Right forelimb (tissue), 1 donor: ENCODE results near the gene EIF4ENIF1.
"Not testable (repeated sequence)": the region's sequence is repeated elsewhere in the genome, so short reads cannot be mapped to it uniquely, and the experiment has no call there.

Experiments
- DNase-seq: peaks from one replicate; pipeline ENCODE4 v3.0.0-alpha.2; 2018

EIF4ENIF1 gene

DNA sequence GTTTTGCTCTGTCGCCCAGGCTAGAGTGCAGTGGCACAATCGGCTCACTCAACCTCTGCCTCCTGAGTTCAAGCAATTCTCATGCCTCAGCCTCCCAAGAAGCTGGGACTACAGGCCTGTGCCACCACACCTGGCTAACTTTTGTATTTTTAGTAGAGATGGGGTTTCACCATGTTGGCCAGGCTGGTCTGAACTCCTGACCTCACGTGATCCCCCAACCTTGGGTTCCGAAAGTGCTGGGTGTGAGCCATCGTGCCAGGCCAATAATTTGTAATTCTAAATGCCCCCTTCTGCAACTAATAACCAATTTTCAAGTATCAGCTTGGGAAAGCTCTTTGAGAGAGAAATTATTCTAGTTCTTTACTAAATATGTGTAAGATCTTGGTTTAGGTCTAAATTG lies 3.7 kb upstream of the EIF4ENIF1 start:
- not testable (repeated sequence) for DNase-seq

GRCh38 chr22:31492151-31492550 lies 2.5 kb upstream of the EIF4ENIF1 start:
- DNase-seq: no peak

DNA sequence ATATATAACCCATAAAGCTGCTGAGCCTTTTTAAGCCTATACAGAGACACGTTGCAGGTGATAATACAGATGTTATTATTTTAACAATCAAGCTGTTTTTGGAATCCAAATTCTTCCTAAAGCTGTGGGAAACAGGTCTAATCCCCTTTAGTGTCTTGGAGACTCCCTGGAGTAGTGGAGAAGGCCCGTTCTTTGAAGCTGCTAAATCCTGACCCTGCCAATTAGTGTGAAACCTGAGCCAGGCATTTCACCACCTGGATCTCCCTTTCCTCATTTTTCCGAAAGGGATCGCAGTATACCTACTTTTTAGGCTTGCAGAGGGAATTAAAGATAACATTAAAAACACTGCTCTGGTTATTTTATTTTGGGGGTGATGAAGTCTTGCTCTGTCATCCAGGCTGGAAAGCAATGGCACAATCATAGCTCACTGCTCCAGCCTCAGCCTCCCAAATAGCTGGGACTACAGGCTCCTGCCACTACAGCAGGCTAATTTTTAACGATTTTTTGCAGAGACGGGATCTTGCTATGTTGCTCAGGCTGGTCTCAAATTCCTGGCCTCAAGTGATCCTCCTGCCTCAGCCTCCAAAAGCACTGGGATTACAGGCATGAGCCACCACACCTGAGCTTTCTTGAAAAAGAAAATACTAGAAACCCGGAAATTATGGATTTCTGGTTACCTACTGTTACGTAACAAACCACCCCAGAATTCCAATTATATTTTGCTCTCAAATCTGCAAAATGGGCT lies 1.7 kb upstream of the EIF4ENIF1 start:
- no peak for DNase-seq

DNA sequence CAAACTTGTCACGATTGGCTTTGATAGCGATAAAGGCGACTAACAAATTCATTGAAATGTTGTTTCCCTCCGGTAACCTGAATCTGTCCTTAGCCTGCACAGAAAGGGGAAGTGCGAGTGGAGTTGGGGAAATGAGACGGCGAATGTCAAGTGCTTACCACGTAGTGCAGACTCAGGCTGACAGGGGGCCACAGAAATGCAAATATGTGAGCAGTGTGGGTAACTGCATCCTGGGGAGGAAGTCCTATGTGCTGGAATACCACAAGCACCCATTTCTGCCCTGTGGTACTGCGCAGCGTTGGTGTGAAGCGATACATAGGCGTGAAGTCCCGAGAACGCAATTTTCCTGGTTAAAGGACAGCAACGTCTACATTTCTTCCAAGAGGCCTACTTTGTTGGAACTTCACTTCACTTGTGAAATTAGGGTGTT lies 869 bp upstream of the EIF4ENIF1 start:
- peak; percentile 50 for DNase-seq

- peak; percentile 65 for DNase-seq
Measured at GRCh38 chr22:31488988-31489617, 539 bp downstream of the EIF4ENIF1 start.

GRCh38 chr22:31488346-31488883 lies 1.2 kb downstream of the EIF4ENIF1 start:
- no peak for DNase-seq

DNA sequence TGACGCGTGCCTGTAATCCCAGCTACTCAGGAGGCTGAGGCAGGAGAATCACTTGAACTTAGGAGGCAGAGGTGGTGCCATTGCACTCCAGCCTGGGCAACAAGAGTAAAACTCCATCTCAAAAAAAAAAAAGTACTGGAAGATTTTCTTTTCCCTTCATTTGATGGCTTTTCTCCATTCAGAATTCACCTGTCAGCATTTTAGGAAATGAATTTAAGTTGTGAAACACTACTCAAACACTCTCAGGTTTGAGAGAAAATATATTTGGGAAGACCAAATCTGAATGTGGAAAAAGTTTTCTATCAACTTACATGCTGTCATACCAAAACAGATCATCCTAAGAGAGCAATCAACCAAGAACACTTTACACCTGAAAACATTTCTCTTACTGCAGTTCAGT lies 2.7 kb downstream of the EIF4ENIF1 start:
- DNase-seq: no peak

DNA sequence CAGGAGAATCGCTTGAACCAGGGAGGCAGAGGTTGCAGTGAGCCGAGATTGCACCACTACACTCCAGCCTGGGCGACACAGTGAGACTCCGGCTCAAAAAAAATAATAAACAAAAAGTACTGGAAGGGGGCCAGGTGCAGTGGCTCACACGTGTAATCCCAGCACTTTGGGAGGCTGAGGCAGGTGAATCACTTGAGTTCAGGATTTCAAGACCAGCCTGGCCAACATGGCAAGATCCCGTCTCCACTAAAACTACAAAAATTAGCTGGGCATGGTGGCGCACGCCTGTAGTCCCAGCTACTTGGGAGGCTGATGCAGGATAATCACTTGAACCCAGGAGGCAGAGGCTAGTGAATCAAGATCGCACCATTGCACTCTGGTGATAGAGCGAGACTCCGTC lies 3.3 kb downstream of the EIF4ENIF1 start:
- DNase-seq: not testable (repeated sequence)

- not testable (repeated sequence) for DNase-seq
Measured at GRCh38 chr22:31482470-31482869, 7.2 kb downstream of the EIF4ENIF1 start.

- DNase-seq: no peak
Measured at GRCh38 chr22:31481129-31481528, 8.5 kb downstream of the EIF4ENIF1 start.

DNA sequence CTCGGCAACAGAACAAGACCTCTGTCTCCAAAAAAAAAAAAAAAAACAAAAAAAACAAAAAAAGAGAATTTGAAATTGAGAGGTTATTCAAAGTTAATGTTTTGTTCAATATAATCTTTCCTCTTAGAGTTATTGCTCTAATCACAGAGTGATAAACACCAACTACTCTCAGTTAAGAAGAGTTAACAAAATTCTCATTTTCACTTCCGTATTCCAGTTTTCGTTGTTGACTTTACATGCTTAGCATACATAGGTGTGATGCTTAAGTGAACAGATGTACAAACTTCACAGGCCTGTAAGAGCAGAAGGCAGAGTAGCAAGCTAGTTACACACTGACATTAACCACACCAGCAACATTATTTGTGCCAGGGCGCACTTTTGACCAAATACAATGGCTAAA lies 12.3 kb downstream of the EIF4ENIF1 start:
- DNase-seq: no peak

- no peak for DNase-seq
Measured at GRCh38 chr22:31475800-31476199, 13.8 kb downstream of the EIF4ENIF1 start.

DNA sequence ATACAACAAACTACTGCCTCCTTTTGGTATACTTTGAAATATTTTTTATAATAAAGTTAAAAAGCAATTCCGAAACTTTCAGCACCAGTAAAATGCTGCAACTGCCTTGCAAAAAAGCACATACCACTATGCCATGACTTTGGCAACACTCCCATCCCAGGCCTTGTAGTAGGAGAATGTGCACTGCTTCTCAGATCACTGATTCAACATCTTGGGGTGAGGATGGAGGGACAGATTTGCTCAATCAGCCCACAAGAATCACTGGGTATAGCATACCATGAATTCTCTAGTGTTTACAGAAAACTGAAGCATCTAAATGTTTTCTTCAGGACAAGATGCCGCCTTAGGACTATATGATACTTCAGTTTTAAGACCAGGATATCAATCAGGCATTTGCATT lies 14.9 kb downstream of the EIF4ENIF1 start:
- no peak for DNase-seq

- no peak for DNase-seq
Measured at GRCh38 chr22:31465307-31465706, 24.3 kb downstream of the EIF4ENIF1 start.

DNA sequence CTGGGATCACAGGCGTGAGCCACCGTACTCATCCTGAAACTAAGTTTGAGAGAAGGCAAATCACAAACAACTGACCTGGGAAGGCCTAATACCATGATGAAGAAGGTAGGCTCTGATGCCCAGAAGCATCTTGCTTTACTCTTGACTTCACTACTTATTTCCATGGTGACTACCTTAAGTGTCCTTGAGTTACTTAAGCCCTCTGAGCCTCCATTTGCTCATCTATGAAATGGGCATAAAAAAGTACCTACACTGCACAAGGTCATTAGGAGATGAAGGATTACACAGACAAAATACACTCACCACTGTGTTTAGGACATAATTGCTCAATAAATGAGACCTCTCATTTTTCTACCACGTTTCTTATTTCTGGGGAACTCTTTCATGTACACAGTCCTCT lies 27.9 kb downstream of the EIF4ENIF1 start:
- DNase-seq: no peak

- DNase-seq: no peak
Measured at GRCh38 chr22:31451709-31452571, 37.7 kb downstream of the EIF4ENIF1 start.

DNA sequence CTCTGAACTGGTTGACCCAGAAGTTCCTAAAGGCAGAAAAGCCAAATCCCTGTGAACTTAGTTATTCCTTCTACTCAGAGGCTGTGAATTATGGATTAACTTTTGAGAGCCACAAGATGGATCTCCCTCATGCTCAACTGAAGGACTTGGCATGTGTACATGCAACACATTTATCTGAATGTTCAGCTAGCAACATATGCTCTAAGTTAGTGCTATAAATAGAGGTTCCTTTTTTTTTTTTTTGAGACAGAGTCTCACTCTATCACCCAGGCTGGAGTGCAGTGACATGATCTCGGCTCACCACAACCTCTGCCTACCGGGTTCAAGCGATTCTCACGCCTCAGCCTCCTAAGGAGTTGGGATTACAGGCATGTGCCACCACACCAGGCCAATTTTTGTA lies 40.1 kb downstream of the EIF4ENIF1 start:
- DNase-seq: no peak

DNA sequence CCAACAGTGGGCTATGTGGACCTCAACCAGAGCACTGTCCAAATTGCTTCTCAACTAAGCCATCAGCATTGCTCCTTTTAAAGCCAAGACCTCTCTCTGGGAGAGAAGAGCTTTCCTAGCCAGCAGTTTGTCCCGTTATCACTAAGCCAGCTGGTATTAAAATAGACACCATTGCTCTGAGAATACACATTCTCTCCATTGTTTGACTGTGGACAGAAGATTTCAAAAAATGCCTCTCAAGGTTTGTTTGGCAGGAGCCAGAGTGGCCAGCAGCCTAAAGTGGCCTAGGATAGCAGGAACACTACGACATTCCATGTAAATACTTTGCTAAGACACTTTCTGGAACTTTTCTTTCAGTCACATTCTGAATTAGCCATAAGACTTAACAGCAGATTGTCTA lies 41.3 kb downstream of the EIF4ENIF1 start:
- no peak for DNase-seq

- DNase-seq: no peak
Measured at GRCh38 chr22:31447337-31447736, 42.3 kb downstream of the EIF4ENIF1 start.

GRCh38 chr22:31446767-31447166 lies 42.9 kb downstream of the EIF4ENIF1 start:
- DNase-seq: no peak

DNA sequence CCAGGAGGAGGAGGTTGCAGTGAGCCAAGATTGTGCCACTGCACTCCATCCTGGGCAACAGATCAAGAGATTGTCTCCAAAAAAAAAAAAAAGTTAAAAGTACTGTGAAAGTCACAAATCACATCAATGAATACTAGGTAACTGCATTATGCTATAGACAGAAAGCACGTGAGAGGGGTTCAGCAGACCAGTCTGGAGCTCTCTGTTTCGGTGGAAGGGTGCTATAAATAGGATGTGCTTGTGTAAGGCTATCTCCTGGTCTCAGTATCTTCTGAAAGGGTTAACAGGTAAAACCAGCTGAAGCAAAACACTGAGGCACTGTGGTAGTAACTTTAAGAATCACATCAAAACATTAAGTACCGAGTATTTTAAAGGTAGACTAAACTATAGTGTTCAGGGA lies 43.4 kb downstream of the EIF4ENIF1 start:
- DNase-seq: no peak

- no peak for DNase-seq
Measured at GRCh38 chr22:31445642-31446041, 44.0 kb downstream of the EIF4ENIF1 start.

- no peak for DNase-seq
Measured at GRCh38 chr22:31443516-31443915, 46.1 kb downstream of the EIF4ENIF1 start.
